Epithelial cell of proximal tubule (primary cell): Measurements from ENCODE around the gene LGALS9C. TPM values are rescaled to one million over a fixed set of nuclear protein-coding genes. Genes with fewer than 3 reads are reported as not detected.
"Not testable (repeated sequence)": the region's sequence is repeated elsewhere in the genome, so short reads cannot be mapped to it uniquely, and the experiment has no call there.

Experiments
- DNase-seq: peaks from one replicate; pipeline ENCODE4 v3.0.0-alpha.2; 2011; ENCODE audit warnings: low read depth
- H3K4me3 ChIP-seq: 2 replicates; pipeline ENCODE4 v1.5.1; 2011; ENCODE audit warnings: low read depth, mild to moderate bottlenecking, low read length
- total RNA-seq: library from RNA; depleted of rRNA; stranded (reverse); fragments of >200 nt; gene quantifications from 2 replicates; pipeline ENCODE4 v1.2.3, GENCODE V29; 2015
- TF ChIP-seq, protein P1 (sequence below): conservative IDR thresholded peaks from 2 replicates; pipeline ENCODE4 v1.5.1; 2012; ENCODE audit warnings: low read depth, mild to moderate bottlenecking, low read length

The LGALS9C gene
- total RNA-seq, result not detected in 2 replicates

DNA sequence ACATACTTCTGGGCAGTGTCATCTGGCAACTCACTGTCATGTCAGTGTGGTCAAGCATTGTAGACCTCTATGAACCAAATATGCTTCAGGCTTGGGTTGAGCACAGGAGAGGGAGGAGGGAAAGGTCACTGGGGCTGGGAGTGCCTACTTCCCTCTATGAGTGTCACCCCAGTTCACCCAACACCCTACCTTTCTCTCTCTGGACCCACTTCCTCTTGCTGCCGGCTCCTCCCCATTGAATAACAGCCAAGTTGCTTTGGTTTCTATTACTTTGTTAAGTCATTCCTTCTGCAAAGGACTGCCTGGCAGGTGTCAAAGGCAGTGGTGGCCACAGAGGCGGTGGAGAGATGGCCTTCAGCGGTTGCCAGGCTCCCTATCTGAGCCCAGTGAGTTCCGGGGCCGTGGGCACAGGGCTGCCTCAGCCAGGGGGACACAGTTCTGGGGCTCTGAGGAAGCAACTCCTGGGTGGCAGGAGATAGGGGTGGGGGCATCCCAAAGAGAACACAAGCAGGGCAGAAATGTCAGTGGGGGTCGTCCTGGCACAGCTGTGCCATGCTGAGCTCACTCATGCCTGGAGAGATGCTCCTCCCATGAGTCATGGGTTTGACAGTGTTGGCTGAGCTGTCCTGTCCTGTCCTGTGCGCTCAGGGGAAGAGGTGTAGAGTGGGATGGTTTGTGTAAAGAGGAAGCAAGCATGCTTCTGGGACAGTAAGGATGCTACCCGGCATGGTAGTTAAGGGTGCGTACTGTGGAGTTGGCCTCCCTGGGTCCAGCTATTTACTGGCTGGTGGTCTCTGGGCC is at the start of gene LGALS9C:
Gene LGALS9C, plus strand, starts transcription at position 282 of the 801 bp plus-strand sequence. Its CDS starts 66 bp downstream, at position 348.
- not testable (repeated sequence) for H3K4me3 ChIP-seq, DNase-seq

DNA sequence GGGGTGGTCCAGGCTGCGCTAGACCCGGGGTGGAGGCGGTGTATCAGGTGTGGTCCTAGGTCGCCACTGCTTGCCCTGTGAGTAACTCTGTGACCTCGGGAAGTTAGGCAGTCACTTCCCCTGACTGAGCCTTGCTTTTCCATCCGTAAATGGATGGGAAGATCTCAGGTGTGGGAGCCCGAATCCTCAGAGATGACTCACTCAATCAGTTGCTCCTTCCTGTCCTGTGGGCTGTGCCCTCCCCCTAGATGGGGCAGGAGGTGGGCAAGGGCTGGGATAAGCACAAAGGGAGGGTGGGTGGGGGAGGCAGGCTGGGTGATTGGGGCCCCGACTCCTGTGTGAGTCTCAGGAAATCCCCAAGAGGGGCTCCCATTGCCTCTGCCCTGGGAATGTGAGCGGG is 44.4 kb upstream of the LGALS9C start:
- DNase-seq, H3K4me3 ChIP-seq: not testable (repeated sequence)

DNA sequence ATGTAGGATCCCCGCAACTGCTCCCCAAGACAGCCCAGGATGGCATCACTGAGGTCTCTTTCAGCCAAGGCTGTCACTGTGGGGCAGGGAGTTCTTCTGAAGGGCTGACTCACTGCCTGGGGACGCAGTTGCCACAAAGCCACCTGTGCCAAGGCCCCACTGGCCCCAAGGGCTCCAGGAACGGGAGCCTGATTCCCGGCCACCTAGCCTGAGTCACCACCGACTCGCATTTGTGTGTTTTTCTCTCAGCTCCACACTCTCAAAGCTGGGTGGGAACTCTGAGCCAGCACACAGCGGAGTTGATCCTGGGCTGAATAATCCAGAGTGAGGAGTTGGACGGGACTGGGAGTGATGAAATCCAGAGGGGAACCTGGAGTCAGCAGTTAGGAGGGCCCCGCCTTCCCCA is 37.1 kb upstream of the LGALS9C start:
- not testable (repeated sequence) for H3K4me3 ChIP-seq, DNase-seq

DNA sequence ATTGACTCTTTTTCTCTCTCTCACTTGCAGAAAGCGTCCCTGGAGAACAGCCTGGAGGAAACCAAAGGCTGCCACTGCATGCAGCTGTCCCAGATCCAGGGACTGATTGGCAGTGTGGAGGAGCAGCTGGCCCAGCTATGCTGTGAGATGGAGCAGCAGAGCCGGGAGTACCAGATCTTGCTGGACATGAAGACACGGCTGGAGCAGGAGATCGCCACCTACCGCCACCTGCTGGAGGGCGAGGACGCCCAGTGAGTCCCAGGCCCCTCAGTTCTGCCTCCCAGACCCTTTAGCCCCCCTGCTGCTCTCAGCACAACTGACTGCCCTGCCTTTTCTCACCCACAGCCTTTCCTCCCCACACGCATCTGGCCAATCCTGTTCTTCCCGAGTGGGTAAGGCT is 34.5 kb upstream of the LGALS9C start:
- DNase-seq, H3K4me3 ChIP-seq: not testable (repeated sequence)
- TF ChIP-seq, protein P1, sequence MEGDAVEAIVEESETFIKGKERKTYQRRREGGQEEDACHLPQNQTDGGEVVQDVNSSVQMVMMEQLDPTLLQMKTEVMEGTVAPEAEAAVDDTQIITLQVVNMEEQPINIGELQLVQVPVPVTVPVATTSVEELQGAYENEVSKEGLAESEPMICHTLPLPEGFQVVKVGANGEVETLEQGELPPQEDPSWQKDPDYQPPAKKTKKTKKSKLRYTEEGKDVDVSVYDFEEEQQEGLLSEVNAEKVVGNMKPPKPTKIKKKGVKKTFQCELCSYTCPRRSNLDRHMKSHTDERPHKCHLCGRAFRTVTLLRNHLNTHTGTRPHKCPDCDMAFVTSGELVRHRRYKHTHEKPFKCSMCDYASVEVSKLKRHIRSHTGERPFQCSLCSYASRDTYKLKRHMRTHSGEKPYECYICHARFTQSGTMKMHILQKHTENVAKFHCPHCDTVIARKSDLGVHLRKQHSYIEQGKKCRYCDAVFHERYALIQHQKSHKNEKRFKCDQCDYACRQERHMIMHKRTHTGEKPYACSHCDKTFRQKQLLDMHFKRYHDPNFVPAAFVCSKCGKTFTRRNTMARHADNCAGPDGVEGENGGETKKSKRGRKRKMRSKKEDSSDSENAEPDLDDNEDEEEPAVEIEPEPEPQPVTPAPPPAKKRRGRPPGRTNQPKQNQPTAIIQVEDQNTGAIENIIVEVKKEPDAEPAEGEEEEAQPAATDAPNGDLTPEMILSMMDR, result peak; percentile 28

DNA sequence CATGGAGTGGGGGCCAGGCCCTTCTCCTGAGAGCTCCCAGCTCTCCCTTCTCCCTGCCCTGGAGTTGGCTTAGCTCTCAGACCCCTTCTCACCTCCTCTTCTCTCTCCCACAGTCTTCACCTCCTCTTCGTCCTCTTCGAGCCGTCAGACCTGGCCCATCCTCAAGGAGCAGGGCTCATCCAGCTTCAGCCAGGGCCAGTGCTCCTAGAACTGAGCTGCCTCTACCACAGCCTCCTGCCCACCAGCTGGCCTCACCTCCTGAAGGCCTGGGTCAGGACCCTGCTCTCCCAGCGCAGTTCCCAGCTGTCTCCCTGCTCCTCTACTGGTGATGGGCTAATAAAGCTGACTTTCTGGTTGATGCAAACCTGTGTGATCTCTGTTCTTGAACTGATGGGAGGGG is 34.1 kb upstream of the LGALS9C start:
- not testable (repeated sequence) for DNase-seq

DNA sequence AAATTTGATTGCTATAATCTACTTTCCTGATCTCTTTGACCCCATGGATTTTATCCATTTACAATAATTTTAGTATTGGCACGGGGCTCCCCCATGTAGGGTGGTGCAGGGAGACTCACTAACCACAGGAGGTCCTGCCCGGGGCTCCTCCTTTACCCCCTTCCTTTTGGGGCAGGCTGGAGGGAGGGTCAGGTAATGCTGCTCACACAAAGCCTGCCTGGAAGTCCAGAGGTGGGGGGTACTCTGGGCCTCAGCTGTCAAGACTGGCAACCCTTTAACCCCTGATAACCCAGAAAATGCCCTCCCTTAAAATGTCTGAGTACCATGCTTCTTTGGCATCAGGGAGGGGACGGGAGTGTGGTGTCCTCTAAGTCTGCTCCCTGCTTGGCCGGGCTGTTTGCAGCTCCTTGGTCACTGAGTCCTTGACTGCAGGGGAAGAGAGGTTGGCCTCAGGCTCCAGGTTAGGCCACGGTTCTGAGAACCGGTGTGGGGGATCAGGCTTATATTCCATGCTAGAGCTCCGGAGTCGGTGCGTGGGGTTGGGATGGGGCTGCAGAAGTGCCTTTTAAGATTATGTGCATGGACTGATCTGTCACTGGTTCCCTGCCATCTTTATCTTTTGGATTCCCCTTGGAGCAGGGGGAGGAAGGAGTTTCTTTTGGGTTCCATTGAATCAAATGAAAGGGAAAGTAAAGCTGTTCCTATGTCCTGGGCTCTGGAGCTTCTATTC is 28.9 kb upstream of the LGALS9C start:
- not testable (repeated sequence) for H3K4me3 ChIP-seq, DNase-seq

More for the DNA sequence above, 34.1 kb upstream of the LGALS9C start:
- H3K4me3 ChIP-seq, result not testable (repeated sequence)

DNA sequence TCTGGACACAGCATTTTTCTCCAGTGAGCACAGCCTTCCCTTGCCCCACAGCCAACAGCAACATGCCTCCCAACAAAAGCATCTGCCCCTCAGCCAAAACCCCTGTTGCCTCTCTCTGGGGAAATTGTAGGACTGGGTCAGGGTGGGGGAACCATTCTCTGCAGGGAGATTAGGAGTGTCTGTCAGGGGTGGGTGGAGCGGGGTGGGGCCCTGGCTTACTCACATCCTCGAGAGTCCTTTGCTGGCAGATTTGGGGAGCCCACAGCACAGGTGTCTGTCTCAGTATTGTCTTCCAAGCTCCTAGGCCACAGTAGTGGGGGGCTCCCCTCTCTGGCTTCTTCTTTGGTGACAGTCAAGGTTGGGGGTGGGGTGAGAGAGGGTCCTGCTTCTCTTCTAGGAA is 28.3 kb upstream of the LGALS9C start:
- DNase-seq, H3K4me3 ChIP-seq: not testable (repeated sequence)

DNA sequence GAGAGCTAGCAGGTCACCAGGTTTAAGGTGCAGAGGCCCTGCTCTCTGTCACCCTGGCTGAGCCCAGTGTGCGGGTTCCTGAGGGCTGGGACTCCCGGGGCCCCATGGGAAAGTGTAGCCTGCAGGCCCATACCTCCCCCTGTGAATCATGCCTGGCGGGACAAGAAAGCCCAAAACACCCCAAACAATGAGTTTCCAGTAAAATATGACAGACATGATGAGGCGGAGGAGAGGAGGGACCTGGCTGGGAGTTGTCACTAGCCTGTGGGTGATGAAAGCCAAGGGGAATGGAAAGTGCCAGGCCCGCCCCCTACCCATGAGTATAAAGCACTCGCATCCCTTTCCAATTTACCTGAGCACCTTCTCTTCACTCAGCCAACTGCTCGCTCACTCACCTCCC is 26.8 kb upstream of the LGALS9C start:
- not testable (repeated sequence) for H3K4me3 ChIP-seq

DNA sequence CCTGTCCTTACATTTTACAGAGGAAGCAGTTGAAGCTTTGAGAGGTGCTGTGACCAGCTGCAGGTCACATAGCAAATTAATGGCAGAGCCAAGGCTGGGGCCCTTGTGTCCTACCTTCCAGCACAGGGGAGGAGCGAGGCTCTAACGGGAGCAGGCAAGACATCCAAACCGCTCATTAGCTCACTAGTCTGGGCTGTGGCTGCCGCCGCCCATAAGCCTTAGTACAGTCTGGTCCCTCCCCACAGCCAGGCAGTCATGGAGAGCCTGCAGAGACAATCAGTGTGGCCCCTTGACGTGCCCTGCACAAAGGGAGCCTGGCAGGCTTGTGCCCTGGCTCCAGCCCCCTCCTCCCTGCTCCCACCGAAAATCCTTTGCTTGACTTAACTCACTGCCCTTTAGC is 25.6 kb upstream of the LGALS9C start:
- not testable (repeated sequence) for DNase-seq, H3K4me3 ChIP-seq

More for the DNA sequence above, 26.8 kb upstream of the LGALS9C start:
- not testable (repeated sequence) for DNase-seq

DNA sequence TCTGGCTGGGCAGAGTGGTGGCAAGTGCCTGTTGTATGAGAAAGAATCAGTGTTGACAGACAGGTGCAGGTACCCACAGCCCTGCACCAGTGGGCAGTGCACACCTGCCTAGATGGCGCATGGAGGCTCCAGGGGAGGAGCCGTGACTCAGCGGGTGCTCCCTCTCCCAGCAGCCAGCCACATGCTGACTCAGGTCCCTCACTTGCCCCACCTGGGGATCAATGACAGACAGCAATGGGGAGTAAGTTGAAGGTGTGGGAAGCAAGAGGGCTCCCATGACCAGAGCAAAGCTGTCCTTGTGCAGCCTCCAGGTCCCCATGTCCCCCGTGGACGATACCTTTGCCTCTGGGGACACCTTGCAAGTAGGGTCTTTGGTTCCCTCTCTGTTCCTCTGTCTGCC is 24.6 kb upstream of the LGALS9C start:
- DNase-seq, H3K4me3 ChIP-seq: not testable (repeated sequence)

DNA sequence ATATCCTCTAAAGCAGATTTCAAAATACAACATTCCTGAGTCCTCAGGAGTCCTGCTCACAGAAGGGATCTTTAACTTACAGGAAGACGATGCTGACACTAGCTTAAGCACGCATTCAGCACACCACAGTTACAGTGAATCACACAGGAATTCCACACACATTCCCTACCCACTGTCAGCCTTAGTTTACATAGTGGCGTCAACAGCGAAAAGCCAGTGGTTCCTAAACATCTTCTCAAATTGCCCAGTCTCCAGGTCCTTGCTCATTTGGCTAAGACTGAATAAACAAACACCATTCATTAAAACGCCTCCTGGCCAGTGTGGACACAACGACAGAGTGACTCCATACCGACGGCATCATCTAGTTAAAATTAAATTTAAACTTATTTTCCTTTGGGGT is 17.6 kb upstream of the LGALS9C start:
- DNase-seq, result not testable (repeated sequence)

DNA sequence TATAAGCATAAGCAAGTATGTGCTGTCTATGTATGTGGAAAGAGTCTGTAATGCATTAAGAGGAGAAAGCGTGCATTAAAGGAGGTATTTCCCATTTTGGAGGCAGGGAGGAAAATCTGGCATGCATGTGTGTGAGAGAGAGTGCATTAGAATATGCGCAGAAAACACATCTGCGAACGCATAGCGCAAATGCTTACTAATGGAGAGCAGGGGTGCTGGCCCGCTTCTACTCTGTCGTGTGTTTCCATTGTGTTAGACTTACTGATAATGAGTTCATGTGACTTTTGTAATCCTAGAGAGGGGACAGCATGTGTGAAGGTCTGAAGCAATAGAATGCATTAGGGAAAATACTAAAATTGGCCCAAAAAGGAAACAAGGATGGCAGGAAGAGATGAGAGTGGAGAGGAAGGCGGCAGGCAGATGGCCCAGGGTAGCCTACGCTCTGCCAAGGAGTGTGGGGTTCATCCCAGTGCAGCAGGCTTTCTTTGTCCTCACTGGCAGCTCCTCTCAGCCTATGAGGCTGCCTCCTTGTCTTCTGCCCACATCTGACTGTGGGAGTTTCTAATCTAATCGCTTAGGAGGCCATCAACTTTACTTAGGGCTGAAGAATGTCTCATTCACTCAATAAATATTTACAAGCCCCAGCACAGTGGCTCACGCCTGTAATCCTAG is 12.6 kb upstream of the LGALS9C start:
- not testable (repeated sequence) for H3K4me3 ChIP-seq, DNase-seq

More for the DNA sequence above, 17.6 kb upstream of the LGALS9C start:
- H3K4me3 ChIP-seq, result not testable (repeated sequence)

DNA sequence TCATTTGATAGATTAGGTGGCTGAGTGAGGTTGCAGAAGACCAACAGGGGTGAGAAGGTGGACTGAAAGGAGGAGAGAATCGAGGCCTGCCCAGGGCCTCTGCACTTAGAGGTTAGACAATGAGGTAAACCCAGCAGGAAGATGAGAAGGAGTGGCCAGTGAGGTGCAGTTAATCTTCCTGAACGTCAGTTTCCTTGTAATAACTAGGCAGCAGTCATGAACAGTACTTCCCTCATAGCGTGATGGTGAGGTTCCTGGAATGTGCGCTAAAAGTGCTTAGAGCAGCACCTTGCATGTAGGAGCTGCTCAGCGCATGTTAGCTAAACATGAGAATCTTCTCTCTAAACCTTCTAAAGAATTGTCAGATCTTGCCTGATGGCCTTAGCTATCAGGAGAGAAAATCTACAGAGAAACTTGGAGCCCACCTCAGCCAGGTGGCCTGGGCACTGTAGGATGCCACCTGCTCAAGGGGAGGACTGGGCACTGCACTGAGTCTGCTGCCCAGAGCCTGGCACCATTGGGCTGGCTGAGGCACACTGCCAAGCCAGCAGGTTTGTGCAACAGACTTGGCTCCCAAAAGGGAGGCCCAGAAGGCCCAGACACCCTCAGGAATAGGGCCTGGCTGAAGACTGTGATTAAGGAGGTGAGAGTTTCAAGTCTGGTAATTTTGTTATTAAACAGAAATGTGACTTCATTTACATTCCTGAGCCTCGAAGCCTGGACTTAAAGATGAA is 10.2 kb upstream of the LGALS9C start:
- H3K4me3 ChIP-seq, DNase-seq: not testable (repeated sequence)

DNA sequence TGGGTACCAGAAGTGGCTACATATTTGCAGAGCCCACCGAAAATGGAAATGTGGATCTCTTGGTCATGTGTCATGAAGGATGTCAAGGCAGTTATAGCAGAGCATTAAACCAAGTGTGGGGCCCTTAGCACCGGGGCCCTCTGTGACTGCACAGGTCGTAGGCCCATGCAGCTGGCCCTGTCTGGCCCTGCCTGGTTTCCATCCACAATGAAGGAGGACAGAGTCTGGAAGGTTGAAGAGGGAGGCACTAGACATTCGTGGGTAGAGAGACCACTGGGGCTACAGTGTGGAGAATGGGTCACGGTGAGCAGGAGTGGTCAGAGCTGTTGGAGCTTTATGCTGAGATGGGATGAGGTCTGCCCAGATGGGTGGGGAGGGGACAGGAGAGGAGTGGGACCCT is 9.6 kb upstream of the LGALS9C start:
- not testable (repeated sequence) for DNase-seq

DNA sequence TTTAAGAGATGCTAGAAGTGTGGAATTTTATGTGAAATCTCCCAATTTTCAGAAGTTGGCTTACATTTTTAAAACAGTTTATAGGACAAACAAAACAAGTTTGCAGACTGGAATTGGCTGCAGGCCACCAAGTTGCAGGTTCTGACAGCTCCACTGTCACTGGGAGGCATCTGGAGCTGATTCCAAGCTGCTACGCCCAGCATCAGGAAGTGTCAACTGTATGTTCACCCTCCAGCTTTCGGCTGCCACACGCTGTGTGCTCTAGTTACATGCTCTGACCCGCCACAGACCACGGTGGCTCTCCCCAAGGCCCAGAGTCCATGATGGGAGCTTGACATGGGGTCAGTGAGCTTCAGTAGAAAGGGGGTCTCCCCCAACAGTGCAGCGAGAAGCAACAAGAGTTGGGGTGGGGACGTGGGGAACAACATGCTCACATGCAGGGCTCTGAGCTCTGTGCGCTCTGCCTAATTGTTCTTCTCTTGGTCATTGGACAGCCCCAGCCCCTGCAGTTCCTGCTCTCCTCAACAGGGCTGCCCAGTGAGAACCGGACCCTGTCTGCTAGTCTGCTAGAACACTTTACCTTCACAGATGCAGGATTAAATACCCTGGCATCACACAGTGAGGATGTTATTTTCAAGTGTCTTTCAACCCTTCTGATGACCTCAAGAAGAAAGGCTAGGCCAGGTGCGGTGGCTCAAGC is 8.0 kb upstream of the LGALS9C start:
- not testable (repeated sequence) for DNase-seq, H3K4me3 ChIP-seq

More for the DNA sequence above, 9.6 kb upstream of the LGALS9C start:
- H3K4me3 ChIP-seq, result not testable (repeated sequence)

DNA sequence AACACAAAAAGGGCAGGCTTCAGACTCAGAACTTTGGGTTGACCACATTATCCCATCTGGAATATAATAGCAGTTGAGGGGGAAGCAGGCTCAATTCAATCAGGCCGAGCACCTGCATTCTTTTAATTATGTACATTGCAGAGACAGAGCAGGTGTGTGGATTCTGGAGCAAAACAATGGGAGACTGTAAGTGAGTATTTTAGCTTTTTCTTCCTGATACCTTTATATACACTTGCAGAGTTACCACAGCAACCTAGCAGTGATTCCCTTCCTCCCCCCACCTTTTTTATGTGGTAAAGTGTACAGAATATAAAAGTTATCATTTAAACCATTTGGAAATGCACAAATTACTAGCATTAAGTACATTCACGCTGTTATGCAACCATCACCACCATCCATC is 6.8 kb upstream of the LGALS9C start:
- not testable (repeated sequence) for H3K4me3 ChIP-seq, DNase-seq
